ENCODE data around the gene CHMP2A. TPM values are rescaled to one million over a fixed set of nuclear protein-coding genes. Genes with fewer than 3 reads are reported as not detected.
A peak's percentile ranks its signal among the peaks of the same experiment; 100 is the strongest.

CHMP2A gene
- total RNA-seq, 1 experiment from 2014 or later = 109 TPM

- no peak for TF ChIP-seq ZNF532 (CRISPR knock-in tag; IDR thresholded peaks at IDR 0.05; ENCODE audit: borderline replicate concordance)
These were observed 1.2 kb upstream of the CHMP2A start (continued) for GRCh38 chr19:58555920-58556621.

GRCh38 chr19:58555369-58555885, 522 bp upstream of the CHMP2A start:
- H3K9me3 Mint-ChIP-seq = no peaks in the 10 kb centered on the region
- ATAC-seq (no peak), DNase-seq (ENCODE audit: low spot score) (no peak)
- peaks cover 12% of the 10 kb centered on the region for H3K27me3 Mint-ChIP-seq (ENCODE audit: low read depth)
- peaks cover 41% of the 10 kb centered on the region for H3K36me3 Mint-ChIP-seq
- H3K4me3 Mint-ChIP-seq = peak overlapping the region; percentile 91
- CTCF ChIA-PET = interaction anchor here (1.2 to 3.4 kb wide), 4 partner anchors 12 to 42 kb away, joined by 6 to 38 read pairs (median 19); partner anchors contain the start of genes TRIM28 and ZBTB45
- TF ChIP-seq ATF3 (CRISPR knock-in tag; conservative IDR thresholded peaks at IDR 0.05) = no peak
- H3K27ac Mint-ChIP-seq = peak overlapping the region; percentile 99
- H3K4me1 Mint-ChIP-seq = peaks cover 35% of the 10 kb centered on the region
- POLR2A ChIA-PET = interaction anchor here (0.6 to 3.8 kb wide), 7 partner anchors 11 to 56 kb away, joined by 3 to 34 read pairs (median 6); partner anchors contain the start of genes TRIM28 and ZBTB45

GRCh38 chr19:58553799-58554493, 959 bp downstream of the CHMP2A start:
- Mint-ChIP-seq H3K4me1 (peaks cover 33% of the 10 kb centered on the region), H3K4me3 (peak overlapping the region; percentile 91), H3K27me3 (ENCODE audit: low read depth) (peaks cover 2% of the 10 kb centered on the region; the same call in 1 of the 2 replicates), H3K9me3 (no peaks in the 10 kb centered on the region), H3K36me3 (peaks cover 54% of the 10 kb centered on the region), H3K27ac (peak overlapping the region; percentile 88)
- CTCF ChIA-PET = interaction anchor here (2.4 to 3.4 kb wide), 3 partner anchors 28 to 40 kb away, joined by 10 to 38 read pairs (median 28); partner anchors contain the start of gene ZBTB45
- peak; percentile 80 for TF ChIP-seq ZNF671 (CRISPR knock-in tag; IDR thresholded peaks at IDR 0.05)
- no peak for TF ChIP-seq CTCF (IDR thresholded peaks at IDR 0.05)
- no peak for TF ChIP-seq ZBTB21 (CRISPR knock-in tag; IDR thresholded peaks at IDR 0.05; ENCODE audit: borderline replicate concordance)
- TF ChIP-seq JUN (CRISPR knock-in tag; IDR thresholded peaks at IDR 0.05) = 0 out of 2 replicates have a peak, but pooled peaks have one; percentile 19
- TF ChIP-seq ATF3 (CRISPR knock-in tag; conservative IDR thresholded peaks at IDR 0.05) = no peak
- no peak for TF ChIP-seq ZNF121 (CRISPR knock-in tag; IDR thresholded peaks at IDR 0.05)
- TF ChIP-seq CREB1 (CRISPR knock-in tag; IDR thresholded peaks at IDR 0.05) = 0 out of 2 replicates have a peak, but pooled peaks have one; percentile 24
- POLR2A ChIA-PET = interaction anchor here (0.6 to 3.8 kb wide), 6 partner anchors 8 to 55 kb away, joined by 3 to 34 read pairs (median 4); partner anchors contain the start of genes TRIM28 and ZBTB45
- no peak for ATAC-seq
- DNase-seq (ENCODE audit: low spot score) = no peak

GRCh38 chr19:58552655-58553054, 2.2 kb downstream of the CHMP2A start:
- CTCF ChIA-PET = interaction anchor here (2.9 to 3.4 kb wide), 2 partner anchors 33 to 39 kb away, joined by 28 to 38 read pairs; partner anchors contain the start of gene ZBTB45
- DNase-seq (ENCODE audit: low spot score) = no peak
- no peak overlapping the region for H3K27ac Mint-ChIP-seq
- H3K36me3 Mint-ChIP-seq = peaks cover 66% of the 10 kb centered on the region
- POLR2A ChIA-PET = interaction anchor here (3.2 to 3.8 kb wide), 2 partner anchors 8 to 33 kb away, joined by 30 to 34 read pairs; partner anchors contain the start of genes TRIM28 and ZBTB45
- H3K4me3 Mint-ChIP-seq = no peak overlapping the region
- no peaks in the 10 kb centered on the region for H3K9me3 Mint-ChIP-seq
- no peaks in the 10 kb centered on the region; the same call in 1 of the 2 replicates for H3K27me3 Mint-ChIP-seq (ENCODE audit: low read depth)
- ATAC-seq = no peak
- H3K4me1 Mint-ChIP-seq = peaks cover 30% of the 10 kb centered on the region
- TF ChIP-seq ATF6 (CRISPR knock-in tag; IDR thresholded peaks at IDR 0.05) = no peak
- no peak for TF ChIP-seq KAT7 (CRISPR knock-in tag; IDR thresholded peaks at IDR 0.05; ENCODE audit: borderline replicate concordance)
- no peak for TF ChIP-seq NFE2L1 (CRISPR knock-in tag; IDR thresholded peaks at IDR 0.05)
- TF ChIP-seq ATF3 (CRISPR knock-in tag; conservative IDR thresholded peaks at IDR 0.05) = no peak
